ENCODE results near the gene CCM2.
"Not testable (repeated sequence)": the region's sequence is repeated elsewhere in the genome, so short reads cannot be mapped to it uniquely, and the experiment has no call there.

CCM2 gene

GRCh38 chr7:45007106-45007505 is 7.1 kb downstream of the CCM2 start:
- DNase-seq: no peak

- no peak for DNase-seq
Observed at GRCh38 chr7:45007571-45008328, 7.7 kb downstream of the CCM2 start.

DNA sequence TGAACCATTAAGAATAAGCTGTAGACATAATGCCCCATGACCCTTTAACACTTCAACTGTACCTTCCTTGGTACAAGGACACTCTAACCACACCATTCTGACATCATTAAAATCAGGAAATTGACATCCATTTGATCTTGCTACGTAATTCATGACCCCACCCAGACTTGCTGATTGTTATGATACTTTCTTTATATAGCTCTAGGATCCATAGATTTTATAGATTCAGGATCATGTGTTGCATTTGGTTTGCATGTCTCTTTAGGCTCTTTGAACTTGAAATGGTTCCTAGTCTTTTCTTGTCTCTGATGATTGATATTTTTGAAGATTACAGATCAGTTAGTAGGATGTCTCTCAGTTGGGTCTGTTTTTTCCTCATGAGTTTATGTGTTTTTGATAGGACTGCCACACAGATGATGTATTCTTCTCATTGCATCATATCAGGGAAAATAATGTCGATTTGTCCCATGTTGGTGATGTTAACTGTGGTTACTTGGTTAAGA is 13.5 kb downstream of the CCM2 start:
- DNase-seq: no peak

DNA sequence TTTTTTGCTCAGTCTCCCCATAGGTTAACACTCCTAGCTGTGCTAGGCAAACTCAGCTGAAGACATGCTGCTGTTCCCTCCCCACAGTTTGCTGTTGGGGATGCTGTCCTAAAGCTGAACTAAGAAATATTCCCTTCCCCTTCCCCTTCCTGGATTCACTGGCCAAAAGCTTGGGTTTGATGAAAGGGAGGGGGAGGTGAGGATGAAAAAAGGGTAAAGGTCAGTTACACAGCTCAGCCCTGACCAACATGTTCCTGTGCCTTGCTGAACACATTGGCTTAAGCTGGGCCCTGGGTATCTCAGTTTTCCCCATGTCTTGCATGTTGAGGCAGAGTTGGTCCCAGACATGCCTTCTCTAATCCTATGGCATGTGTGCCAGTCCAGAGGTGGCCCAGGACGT is 15.3 kb downstream of the CCM2 start:
- DNase-seq: no peak

- no peak for DNase-seq
Observed at GRCh38 chr7:45017253-45017652, 17.3 kb downstream of the CCM2 start.

GRCh38 chr7:45020915-45021314 is 20.9 kb downstream of the CCM2 start:
- DNase-seq: no peak

- DNase-seq: peak; percentile 33
Observed at GRCh38 chr7:45021604-45022296, 21.7 kb downstream of the CCM2 start.

DNA sequence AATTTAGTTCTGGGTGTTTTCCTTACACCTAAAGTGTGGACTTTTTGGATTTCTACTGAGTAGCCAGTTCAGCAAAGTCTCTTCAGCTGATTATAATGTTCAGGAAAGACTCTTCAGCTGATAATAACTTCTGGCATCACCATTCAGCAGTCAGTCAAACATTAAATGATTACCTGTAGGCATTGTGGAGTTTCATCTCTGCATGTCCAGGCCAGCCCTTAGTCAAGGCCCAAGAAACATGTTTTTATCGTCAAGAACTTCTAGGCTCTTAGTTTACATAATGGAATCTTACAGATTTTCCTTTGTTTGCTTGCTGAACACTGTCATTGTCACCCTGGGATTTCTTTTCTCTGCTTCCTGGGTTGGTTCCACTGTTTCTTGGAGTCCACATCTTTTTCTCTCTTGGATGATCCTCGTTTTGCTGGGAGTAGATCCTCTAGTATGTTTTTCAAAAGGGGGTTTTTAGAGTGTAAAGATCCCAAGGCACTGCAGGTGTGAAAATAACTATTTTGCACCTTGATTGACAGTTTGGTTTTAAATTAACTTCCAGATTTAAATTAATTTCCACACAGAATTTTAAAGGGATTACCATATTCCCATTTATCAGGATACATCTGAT is 24.2 kb downstream of the CCM2 start:
- no peak for DNase-seq

- not testable (repeated sequence) for DNase-seq
Observed at GRCh38 chr7:45025473-45025872, 25.5 kb downstream of the CCM2 start.

- no peak for DNase-seq
Observed at GRCh38 chr7:45026013-45026412, 26.0 kb downstream of the CCM2 start.

DNA sequence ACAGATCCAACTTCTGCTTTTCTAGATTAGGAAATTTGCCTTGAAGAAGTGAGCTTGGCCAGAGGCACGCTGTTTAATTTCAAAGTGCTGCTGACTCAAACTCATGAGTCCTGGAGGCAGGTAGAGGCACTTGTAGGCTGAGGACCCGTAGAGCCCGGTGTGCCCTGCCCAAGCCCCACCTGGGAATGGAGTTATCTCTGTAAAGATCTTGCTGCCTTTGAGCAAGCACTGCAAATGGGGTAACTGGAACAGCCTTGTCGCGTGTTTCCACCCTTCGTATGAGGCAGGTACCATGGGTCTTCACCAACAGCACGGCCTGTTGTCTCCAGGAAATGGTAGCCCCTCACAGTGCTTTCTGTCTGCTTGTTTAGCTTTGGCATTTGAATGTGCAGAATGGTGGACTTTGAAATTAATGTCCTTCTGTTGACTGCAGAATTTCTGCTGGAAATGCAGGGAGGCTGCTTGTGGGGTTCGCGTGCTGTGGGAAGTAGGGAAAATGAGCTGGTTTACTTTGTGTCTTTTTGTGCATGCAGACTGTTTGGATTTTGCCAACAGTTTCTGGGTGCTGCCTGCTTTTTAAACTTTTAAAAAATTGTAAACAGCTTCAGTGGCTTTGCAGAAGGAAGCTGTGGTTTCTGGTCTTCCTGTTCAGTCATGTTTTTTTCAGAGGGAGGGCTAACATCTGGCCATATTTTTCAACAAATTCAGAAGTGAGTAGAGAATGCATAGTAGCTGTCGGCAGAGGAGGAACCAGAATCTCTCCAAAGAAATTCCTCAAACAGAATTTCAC is 27.2 kb downstream of the CCM2 start:
- DNase-seq: peak; percentile 18

DNA sequence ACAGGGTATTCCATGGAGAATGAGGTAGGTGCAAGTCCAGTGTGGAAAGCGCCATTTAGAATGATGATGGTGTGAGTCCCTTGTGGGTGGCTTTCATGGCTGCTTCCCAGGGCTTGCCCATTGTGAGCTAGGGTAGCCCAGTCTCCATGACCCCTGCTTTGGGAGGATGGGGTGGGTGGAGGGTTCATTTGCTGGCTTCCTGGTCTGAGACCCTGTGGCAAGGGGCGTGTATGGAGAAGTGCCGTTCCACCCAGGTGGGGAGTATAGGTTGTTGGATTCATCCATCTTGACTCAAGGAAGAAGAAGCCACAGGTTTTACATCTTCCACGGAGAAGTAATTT is 27.7 kb downstream of the CCM2 start:
- no peak for DNase-seq

- no peak for DNase-seq
Observed at GRCh38 chr7:45028138-45028919, 28.3 kb downstream of the CCM2 start.

DNA sequence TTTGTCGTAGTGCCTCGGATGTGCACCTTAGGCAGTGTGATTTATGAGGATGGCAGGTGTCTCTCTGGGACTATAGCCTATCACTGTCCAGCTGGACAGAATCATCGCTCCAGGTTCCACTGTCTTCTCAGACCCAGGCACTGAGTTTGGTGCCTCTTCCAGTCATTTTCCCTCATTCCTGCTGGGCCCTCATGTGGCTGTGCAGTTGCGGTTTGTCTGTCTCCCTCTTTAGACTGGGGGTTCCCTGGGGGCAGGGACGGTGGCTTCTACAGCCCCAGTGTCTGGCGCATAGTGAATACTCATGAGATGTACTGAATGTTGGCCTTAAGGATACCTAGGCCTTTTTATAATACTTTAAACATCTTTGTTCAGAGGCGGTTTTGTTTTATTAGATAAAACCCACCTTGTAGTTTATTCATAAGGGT is 28.9 kb downstream of the CCM2 start:
- DNase-seq: no peak

DNA sequence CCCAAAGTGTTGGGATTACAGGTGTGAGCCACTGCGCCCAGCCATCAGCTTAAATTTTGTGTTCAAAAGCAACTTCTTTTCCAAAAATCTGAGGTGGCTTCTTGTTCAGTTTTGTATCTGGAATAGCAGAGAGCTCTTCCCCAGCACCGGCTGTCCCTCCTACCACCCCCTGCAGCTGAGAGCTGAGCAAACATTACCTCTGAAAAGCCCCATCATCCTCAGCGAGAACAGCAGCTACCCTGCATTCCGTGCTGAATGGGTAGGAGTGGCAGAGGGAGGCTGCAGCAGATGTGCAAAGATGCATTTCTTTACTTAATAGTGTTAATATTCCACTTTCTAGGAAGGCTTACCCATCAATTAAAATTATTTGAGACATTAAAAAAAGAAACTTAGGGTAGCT is 31.8 kb downstream of the CCM2 start:
- DNase-seq: no peak

GRCh38 chr7:45032421-45032820 is 32.4 kb downstream of the CCM2 start:
- DNase-seq: no peak

GRCh38 chr7:45033261-45033930 is 33.4 kb downstream of the CCM2 start:
- peak; percentile 30 for DNase-seq

DNA sequence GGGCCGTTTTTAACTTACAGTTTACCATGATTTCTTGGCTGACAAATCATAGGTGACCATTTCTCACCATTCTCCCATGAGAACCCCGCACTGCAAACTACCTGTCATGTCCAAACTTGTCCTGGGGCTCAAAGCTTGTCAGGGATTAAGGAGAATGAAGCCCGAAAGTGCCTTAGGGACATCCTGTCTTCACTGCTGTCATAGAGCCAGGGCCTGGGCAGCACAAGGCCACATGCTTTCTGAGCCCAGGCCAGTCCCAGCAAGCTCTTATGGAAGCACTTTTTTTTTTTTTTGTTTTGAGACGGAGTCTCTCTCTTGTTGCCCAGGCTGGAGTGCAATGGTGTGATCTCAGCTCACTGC is 33.9 kb downstream of the CCM2 start:
- DNase-seq: no peak

- DNase-seq: not testable (repeated sequence)
Observed at GRCh38 chr7:45034710-45035109, 34.7 kb downstream of the CCM2 start.

DNA sequence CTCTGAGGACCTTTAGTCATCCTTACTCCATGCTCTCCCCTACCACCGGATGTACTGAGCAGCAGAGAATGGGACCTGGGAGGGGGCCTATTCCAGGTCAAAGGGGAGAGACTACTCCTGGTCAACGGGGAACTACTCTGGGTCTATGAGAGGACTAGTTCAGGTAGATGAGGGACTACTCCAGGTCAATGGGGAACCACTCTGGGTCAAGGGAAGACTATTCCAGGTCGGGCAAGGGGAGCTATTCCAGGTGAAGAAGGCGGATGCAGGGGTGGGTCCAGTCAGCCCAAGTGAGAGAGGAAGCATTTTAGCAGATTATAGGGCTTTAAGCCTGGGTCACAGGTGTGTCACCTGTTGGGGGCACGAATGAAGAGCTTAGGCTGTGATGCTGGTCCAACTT is 35.4 kb downstream of the CCM2 start:
- no peak for DNase-seq

GRCh38 chr7:45035893-45036292 is 35.9 kb downstream of the CCM2 start:
- no peak for DNase-seq

DNA sequence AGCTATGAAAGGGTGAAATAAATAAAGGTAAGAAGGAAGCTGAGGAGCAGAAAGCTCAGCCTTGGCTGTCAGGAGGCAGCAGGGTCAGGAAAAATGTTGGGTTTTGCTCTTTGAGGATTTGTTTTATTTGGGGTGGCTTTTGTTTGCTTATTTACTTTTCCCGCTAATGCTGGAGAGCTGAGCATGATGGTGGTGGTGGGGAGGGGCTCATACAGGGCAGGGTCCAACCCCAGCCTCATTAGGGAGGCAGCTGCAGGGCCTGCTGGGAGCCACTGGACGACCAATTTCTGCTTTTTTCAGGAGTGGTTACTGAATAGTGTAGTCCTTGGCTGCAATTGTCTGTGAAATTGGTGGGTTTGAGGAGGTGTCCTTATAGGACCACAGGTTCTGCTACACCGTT is 36.3 kb downstream of the CCM2 start:
- no peak for DNase-seq
